ENCODE results near the gene GAD2.
A peak's percentile ranks its signal among the peaks of the same experiment; 100 is the strongest.

GAD2 gene

DNA sequence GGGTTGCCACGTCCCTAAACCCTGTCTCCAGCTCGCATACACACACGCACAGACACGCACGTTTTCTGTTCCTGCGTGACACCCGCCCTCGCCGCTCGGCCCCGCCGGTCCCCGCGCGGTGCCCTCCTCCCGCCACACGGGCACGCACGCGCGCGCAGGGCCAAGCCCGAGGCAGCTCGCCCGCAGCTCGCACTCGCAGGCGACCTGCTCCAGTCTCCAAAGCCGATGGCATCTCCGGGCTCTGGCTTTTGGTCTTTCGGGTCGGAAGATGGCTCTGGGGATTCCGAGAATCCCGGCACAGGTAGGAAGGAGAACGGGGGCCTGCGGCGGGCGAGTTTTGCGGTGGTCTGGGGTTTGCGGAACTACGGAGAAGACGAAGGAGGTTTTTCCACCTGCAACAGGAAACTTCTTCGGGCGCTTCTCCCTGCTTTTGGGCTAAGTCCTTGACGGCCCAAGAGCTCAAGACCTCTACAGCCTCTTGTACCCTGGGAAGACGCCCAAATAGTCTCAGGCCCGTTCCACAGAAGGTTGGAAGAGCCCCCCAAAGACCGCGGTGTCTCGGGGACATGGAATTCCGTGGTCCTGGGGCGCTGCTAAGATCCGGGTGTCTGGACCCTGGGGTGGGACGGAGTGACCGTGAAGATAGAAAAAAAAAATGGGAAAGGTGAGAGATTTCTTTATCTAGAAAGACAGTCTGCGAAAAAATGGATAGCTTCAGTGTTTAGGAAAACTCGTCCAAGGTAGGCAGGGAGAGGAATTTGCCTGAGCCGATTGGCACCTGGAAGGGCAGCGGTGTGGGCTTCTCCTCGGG lies at the start of gene GAD2:
Gene GAD2 (plus strand): TSS at position 190 of the 811 bp plus-strand sequence. CDS start 36 bp downstream, at position 226.
- DNase-seq (ENCODE audit: low spot score) (no peak), FAIRE-seq (no peak)

DNA sequence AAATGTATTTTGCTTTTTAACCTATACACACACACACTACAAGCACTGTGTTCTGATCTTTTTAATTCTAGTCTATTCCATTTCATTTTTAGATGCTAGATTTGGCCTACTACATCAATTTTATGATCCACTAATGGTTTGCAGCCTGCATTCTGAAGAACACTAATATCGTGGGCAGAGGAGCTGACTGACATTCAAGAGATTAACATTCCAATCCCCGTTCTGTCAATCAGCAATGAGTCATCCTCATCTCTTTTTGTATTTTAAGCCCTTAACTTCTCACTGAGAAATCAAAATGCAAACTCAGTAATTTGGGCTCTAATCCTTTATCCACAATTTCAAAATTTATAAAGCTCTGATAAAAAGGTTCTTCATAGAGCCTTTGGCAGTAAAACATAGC lies 47.1 kb upstream of the GAD2 start:
- no peak for FAIRE-seq

DNA sequence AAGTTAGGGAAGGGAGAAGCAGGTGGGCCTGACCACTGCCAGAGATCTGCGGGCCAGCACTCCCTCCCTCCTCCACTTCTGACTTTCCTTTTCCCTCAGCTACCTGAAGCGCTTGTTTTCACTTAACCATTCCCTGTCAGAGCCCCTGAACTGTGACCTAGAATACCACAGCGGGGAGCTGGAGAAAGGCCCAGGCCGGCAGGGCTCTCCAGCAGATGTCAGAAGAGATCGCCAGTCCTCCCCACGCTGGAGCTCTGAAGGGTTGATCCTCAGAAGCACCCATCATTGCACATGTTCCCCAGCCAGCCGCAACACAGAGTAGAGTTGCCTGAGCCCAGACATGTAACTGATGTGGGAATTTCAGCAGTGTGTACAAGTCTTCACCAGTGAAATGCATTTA lies 44.4 kb upstream of the GAD2 start:
- no peak for DNase-seq (ENCODE audit: low spot score)

More for the DNA sequence above, 47.1 kb upstream of the GAD2 start:
- DNase-seq (ENCODE audit: low spot score), result no peak

DNA sequence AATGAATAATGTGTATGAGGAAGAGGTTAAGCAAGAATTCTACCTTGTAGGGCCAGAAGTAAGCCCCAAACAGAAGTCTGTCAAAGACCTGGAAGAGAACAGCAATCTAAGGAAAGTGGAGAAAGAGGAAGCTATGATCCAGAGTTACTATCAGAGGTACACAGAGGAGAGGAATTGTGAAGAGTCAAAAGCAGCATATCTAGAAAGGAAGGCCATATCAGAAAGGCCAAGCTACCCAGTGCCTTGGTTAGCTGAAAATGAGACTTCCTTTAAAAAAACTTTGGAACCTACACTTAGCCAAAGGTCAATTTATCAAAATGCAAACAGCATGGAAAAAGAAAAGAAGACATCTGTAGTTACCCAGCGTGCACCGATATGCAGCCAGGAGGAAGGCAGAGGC lies 42.7 kb upstream of the GAD2 start:
- no peak for DNase-seq (ENCODE audit: low spot score)
- FAIRE-seq, result no peak

More for the DNA sequence above, 44.4 kb upstream of the GAD2 start:
- FAIRE-seq, result no peak

DNA sequence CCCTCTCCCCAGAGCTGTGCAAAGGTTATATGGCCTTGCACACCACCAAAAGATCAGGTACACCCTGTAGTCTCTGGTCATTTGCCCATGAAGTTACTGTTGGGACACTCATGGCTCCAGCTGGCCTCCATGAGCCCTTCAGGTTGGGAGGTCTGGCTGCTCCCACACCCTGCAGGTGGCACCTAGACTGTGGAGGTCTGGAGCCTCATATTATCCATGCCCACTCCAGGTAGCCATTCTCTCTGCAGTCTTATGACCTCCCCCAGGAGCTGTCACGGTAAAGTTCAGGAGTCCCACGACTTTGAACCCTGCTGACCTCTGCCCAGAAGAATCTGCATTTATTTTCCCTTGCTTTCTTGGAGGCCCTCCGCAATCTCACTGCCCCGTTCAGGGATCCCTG lies 39.2 kb upstream of the GAD2 start:
- FAIRE-seq (no peak), DNase-seq (ENCODE audit: low spot score) (no peak)

DNA sequence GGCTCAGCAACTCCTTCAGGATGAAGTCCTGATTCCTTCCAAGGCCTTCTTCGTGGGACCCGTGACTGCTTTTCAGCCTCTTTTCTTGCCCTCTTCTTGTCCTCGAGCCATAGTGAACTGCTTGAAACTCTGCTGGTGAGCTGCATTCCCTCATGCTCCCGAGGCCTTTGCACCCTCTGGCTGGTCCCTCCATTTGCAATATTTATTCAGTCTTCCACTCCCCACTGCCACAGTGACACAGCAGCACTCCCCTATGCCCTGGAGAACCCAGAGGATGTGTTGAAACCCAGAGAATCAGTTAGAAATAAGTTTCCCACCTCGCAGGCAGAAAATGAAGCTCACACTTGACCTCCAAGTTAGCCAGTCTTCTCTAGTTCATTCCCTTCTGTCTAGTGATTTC lies 22.3 kb upstream of the GAD2 start:
- FAIRE-seq (no peak), DNase-seq (ENCODE audit: low spot score) (no peak)

DNA sequence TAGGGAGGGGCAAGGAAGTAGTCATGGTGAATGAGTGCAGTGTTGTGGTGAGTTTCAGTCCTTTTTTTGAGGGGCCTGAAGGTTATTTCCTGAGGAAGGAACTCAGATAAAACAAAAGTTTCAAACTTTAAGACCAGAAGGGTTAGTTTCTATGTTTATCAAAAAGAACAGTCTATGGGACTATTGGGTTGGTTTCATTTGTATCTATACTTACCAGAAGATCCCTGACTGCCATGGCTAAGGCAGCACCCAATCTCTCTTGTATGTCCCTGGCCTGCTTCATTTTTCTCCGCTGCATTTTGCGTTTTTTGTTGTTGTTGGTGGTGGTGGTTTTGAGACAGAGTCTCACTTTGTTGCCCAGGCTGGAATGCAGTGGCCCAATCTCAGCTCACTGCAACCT lies 19.3 kb upstream of the GAD2 start:
- no peak for FAIRE-seq

DNA sequence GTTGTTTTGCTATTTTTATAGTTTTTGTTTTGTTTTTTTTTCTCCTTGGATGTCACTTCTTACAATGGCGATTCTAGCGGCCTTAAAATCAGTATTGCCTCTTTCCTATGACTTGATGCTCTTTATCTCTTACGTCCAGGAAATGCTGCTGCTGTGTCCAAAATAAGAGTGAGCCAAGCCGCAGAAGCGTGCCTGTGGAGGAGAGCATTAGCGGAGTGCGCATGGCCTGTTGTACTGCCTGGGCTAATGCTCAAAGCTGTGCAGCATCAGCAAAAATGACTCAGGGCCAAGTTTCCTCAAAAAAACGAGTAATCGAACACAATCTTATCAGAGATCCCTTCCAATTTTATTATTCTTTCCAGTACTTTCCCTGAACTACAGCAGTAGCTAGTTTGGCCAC lies 18.5 kb upstream of the GAD2 start:
- no peak for DNase-seq (ENCODE audit: low spot score)
- FAIRE-seq, result no peak

More for the DNA sequence above, 19.3 kb upstream of the GAD2 start:
- no peak for DNase-seq (ENCODE audit: low spot score)

DNA sequence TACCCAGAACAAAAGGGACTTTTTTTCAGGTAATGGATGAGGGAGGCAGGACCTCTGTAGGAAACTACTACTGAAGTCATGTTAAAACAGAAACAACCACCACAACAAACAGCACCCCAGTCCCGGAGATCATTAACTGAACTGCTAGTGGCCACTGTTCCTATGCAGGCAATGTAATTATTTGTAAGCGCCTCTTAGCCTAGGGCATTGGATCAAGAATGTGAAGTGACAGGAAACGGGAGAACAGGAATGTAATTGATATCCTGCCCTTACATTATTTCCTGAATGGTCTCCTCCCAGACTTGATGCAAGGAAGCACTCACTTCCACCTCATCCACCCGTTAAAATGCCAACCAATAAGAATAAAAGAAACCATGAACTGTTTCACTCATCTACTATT lies 16.7 kb upstream of the GAD2 start:
- FAIRE-seq (no peak), DNase-seq (ENCODE audit: low spot score) (no peak)

DNA sequence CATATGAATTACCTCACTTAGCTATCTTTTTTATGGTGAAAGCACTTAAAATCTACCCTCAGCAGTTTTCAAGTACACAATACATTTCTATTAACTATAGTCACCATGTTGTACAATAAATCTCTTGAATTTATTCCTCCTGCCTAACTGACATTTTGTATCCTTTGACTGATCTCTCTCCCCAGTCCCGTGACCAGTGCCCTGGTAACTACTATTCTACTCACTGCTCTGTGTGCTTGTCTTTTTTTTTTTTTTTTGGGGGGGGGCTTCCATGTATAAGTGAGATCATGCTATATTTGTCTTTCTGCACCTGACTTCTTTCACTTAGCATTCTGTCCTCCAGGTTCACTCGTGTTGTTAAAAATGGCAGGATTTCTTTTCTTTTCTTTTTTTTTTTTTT lies 11.4 kb upstream of the GAD2 start:
- no peak for DNase-seq (ENCODE audit: low spot score)
- no peak for FAIRE-seq

DNA sequence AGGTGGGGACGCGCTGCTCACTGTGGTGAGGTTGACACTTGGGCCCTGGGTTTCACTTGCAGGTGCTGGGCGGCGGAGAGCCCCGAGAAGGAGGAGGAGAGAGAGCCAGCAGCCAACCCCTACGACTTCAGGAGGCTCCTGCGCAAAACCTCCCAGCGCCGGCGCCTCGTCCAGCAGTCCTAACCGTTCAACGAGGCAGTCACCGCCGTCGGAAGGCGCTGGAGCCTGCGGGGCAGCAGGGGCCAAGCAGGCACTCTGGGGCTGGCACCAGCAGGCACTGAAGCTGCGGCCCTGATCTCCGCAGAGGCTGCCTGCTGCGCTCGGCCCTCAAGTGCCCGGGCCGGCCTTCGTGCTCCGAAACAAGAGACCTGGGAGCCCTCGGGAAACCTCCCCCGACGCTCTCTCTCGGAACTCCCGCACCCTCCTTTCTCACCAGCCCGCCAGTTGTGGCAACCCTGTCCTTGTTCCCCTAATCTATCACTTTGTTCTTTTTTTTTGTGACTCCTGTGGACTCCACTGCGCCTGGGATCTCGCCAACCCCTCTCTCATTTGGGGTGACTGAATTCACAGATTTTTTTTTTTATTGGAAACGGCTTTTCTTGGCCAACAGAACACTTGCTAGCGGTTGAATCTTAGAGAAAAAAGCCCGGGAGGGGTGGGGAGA lies 4.7 kb upstream of the GAD2 start:
- DNase-seq (ENCODE audit: low spot score) (no peak), FAIRE-seq (no peak)

DNA sequence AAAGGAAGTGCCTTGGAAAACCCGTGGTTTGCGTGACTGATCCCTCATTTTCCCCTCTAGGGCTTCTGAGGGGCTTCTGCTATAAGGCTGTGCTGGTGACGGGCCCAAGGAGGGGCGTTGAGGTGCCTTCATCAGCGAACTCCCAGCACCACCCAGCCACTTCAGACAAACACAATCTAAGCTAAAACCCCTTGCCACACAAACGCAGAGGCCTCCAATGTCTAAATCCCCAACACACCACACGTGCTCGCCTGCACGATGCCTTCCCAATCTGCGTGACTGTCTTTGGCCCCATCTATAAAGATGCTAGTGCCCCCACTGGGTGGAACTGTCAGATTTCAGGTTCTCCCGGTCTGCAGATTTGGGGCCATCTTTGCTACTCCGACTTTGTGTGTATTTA lies 4.1 kb upstream of the GAD2 start:
- DNase-seq (ENCODE audit: low spot score) (no peak), FAIRE-seq (no peak)

DNA sequence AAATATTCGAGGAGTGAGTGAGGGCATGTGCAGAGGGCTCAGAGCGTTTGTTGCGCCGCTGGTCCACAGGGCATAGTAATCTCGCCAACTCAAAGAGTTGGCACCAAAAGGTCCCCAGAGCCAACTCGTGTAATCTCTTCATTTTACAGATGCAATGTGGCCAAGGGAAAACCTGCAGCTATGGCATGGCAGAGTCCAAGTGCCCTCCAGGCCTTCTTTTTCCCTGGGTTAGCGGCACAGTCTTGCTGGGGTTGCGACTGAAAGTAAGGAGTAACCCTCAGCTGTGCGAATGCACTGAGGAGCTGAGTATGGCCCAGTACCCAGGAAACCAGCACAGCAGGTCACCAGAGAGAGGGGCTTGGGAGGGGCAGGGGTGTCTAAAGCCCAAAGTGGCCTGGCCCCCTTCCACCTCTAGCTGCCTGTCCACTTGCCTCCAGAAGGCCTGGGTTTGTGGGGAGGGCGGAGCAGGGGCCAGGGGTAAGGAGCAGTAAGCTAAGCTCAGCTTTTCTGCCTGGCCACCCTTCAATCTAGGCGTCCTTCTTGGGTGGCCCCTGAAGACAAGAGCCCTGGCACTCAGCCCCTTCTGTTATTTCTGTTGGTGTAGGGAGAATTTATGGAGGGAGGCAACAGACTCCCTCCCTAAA lies 3.3 kb upstream of the GAD2 start:
- FAIRE-seq, result no peak
- DNase-seq (ENCODE audit: low spot score), result no peak

DNA sequence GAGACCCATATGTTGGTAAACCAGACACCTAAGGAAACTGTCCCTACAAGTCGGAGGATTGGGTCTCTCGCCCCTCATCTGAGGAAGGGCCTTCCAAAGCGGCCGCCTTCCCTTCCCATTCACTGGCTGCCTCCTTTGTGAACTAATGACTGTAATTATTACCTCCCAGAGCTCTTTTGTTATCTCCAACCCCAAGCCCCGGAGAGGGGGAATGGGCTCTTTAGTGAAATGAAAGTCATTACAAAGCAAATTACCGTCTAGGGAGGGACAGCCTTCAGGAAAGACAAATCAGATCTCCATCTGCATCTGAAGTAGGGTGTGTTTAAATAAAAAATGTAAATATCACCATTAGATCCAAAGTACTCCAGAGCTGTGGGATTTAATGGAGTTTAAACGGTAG lies 2.6 kb upstream of the GAD2 start:
- DNase-seq (ENCODE audit: low spot score) (no peak), FAIRE-seq (no peak)

DNA sequence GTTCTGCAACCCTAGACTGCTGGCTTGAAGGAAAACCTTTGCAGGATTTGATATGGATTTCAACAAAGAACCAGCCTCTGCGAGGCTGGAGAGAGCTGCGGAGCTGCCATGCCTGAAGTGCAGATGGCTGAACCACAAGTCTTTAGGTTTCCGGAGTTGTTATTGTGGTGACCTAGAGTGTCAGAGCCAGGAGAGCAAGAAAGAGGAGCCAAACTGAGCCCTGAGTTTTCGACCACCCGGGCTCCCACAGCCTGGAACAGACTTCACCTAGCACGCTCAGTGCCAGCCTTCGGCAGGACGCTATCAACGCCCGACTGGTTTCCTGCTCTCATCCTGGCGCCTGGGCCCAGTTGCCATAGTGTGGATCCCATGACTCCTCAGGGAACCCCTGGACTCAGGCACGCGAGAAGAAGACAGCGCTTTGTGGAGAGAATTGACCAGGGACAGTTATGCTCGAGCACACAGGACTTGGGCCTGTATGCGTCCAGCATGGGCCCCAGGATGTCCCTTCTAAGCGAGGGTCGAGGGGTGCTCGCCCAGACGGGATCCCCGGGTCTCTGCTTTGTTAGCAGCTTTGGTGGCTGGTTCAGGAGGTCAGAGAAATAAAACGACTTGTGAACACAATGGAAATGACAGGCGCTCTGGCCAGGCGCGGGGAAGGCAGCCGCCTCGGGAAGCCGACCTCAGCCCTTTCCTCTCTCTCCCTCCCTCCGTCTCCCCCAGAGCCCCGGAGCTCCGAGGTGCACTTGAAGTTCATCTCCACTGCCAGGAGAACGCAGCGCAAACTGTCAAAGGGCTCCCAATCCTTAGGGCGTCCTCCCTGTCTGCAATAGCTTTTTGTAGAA lies 1.8 kb upstream of the GAD2 start:
- DNase-seq (ENCODE audit: low spot score) (no peak), FAIRE-seq (no peak)

DNA sequence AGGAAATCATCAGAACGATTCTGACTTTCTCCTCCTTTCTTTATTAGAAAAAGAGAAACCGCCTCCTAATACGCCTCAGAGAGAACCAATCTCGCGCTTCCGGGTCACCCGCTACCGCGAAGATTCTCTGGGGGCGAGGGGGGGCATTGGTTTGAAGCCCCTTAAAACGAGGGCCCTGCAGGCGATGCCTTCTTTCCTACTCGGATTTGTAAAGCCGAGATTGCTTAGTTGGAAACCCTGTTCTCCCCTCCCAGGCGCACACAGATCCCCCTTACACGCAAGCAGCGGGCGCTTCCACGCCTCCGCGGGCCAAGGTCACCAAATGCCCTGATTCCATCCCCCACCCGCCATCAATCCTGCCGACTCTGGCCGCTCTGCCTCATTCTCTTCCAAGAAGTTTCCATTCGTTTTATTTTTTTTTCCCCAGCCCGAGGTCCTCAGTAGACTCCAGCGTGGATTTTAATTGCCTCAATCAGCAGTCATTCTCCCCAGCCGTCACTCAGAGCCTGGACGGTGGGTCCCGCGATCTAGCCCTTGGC lies 1.1 kb upstream of the GAD2 start:
- DNase-seq (ENCODE audit: low spot score) (no peak), FAIRE-seq (no peak)

DNA sequence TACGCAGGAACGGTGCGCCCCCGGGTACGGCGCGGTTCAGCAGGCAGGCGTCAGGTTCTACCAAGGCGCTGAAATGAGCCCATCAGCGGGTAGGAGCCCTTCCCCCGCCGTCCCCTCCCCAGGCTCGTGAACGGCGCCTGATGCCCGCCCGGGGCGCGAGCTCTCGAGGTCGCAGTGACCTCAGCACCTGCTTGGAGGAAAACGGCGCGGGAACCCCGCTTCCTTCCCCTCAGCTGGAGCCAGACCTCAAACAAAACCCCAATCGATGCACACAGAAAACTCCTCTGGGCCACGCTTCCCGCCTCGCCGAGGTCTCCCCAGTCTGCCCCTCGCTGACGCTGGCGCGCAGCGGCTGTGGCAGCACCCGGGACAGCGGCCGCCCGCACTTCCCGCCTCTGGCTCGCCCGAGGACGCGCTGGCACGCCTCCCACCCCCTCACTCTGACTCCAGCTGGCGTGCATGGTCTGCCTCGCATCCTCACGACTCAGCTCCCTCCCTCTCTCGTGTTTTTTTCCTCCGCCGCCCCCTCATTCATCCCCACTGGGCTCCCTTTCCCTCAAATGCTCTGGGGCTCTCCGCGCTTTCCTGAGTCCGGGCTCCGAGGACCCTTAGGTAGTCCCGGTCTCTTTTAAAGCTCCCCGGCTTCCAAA lies 514 bp upstream of the GAD2 start:
- no peak for FAIRE-seq
- DNase-seq (ENCODE audit: low spot score), result peak; percentile 81

DNA sequence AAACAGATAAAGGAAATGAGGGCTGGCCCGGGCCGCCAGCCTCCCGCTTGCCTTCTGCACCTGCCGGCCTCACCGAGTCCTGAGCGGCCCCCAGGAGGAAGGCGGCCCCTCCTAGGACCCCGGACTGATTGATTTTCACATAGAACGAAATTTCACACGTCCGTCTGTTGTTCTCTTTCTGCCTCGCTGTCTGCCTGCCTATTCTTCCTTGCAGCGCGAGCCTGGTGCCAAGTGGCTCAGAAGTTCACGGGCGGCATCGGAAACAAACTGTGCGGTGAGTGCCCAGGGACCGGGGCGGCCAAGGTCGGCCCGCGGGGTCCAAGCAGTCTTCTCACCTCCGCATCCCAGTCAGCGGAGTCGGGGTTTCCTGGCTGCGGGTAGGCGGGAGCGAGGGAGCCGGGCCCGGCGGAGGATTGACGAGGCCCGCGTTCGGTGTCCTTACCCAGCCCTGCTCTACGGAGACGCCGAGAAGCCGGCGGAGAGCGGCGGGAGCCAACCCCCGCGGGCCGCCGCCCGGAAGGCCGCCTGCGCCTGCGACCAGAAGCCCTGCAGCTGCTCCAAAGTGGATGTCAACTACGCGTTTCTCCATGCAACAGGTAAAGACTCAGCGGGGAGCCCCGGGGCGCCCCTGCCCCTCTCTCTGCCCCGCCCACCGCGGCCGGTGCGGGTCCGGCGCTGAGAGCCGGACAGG lies 967 bp downstream of the GAD2 start:
- DNase-seq (ENCODE audit: low spot score) (no peak), FAIRE-seq (no peak)

DNA sequence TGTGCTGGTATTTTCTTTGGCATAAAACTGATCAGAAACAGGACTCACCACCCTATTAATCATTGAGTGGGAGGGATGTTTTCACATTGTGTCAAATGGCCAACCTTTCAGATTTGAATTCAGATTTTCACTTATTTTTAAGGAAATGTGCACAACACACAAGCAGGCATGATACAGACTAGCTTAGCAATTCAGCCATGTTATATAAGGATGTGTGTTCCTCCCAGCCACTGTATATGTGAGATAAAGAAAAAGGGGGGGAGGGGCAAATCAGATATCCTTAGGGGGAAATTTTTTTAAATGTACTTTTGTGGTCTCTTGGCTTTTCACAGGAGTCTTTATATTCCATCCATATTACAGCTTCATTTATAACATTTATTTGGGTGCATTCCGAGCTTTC lies 3.1 kb downstream of the GAD2 start:
- FAIRE-seq (no peak), DNase-seq (ENCODE audit: low spot score) (no peak)

DNA sequence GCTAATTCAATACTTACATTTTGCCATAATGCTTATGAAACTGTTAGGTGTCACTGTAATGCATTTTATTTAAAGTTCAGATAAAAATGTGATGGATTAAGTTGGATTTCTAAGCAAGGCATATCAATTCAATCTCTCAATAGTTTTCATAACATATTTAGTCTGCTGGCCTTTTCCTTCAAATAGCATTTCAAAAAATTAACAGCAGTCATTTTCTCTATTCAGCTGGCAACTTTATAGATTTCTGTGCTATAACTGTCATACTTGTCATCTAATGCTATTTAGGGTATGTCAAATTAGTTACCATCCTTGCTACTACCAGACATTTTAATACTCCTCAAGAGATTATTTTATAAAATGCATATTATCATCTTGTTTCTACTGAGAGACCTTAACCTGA lies 4.3 kb downstream of the GAD2 start:
- no peak for DNase-seq (ENCODE audit: low spot score)
- no peak for FAIRE-seq

All from urothelium cell line (cell line).